Epithelial cell of esophagus (primary cell): Measurements from ENCODE around the gene ADARB2.

ENCODE experiments used
- DNase-seq: peaks from one replicate; pipeline ENCODE4 v3.0.0; 2010; ENCODE audit warnings: low read depth
- H3K4me3 ChIP-seq: 2 replicates; pipeline ENCODE4 v1.5.1; 2011; ENCODE audit warnings: mild to moderate bottlenecking, low read length, control low read depth
- TF ChIP-seq, protein P1 (sequence below): IDR thresholded peaks from 2 replicates; pipeline ENCODE4 v1.5.1; 2011; ENCODE audit warnings: low read depth, mild to moderate bottlenecking, low read length, control low read depth, inconsistent platforms; ENCODE audit not compliant: insufficient read depth; ENCODE audit errors: missing control alignments

The ADARB2 gene

DNA sequence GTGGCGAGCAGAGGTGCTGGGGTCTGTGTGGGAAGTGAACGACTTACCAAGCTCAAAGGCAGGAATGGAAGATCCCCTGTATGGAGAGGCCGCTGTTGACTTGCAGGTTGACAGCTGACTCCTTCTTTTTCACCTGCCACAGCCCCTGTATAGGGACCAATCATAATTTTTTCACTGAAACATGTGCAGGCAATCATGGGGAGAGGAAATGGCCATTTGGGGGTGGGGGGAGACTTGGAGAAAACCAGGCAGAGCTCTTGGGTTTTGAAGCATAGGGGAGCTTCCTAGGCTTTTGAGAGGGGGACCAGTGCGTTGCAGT is 579.8 kb downstream of the ADARB2 start:
- TF ChIP-seq, protein P1, sequence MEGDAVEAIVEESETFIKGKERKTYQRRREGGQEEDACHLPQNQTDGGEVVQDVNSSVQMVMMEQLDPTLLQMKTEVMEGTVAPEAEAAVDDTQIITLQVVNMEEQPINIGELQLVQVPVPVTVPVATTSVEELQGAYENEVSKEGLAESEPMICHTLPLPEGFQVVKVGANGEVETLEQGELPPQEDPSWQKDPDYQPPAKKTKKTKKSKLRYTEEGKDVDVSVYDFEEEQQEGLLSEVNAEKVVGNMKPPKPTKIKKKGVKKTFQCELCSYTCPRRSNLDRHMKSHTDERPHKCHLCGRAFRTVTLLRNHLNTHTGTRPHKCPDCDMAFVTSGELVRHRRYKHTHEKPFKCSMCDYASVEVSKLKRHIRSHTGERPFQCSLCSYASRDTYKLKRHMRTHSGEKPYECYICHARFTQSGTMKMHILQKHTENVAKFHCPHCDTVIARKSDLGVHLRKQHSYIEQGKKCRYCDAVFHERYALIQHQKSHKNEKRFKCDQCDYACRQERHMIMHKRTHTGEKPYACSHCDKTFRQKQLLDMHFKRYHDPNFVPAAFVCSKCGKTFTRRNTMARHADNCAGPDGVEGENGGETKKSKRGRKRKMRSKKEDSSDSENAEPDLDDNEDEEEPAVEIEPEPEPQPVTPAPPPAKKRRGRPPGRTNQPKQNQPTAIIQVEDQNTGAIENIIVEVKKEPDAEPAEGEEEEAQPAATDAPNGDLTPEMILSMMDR, result no peak
- DNase-seq, result no peak
- no peak overlapping the region for H3K4me3 ChIP-seq

DNA sequence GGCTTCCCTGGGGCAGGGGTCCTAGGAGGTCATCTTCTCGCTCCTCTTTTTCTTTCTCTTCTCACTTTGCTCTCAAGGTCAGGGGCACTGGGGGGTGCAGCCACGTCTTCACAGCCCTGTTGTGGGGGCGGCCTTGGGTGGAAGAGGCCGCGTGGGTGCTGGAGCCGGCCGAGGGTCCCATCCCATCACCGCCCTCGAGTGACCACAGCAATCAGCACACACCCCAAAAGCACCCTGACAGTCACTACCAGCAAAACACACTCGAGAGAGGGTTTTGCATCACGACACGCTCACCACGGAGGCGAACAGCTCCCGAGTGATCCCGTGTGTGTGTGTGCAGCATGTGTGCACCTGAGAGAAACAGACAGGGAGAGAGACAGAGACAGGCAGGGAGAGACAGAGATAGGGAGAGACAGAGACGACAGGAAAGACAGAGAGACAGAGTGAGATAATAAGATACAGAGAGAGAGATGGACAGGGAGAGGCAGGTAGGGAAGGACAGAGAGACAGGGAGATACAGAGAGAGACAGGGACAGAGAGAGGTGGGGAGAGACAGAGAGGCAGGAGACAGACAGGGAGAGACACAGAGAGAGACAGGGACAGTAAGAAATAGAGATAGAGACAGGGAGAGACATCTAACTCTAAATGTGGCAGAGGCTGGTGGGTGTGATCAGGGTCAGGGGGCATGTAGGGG is 580.3 kb downstream of the ADARB2 start:
- no peak overlapping the region for H3K4me3 ChIP-seq
- DNase-seq, result no peak
- TF ChIP-seq, protein P1, result no peak

DNA sequence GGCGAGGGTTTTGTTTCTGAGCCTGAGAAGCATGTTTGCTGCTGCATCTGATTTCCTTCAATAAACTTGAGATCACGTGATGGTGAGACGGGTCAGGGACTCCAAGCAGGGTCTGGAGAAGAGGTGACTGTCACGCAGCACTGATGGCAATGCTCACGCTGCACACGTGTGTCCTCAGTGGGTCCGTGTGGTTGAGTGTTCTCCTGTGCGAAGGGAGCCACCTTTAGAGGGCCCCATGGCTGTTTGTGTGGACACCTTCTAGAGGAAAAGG is 580.8 kb downstream of the ADARB2 start:
- no peak for DNase-seq
- TF ChIP-seq, protein P1, result no peak
- H3K4me3 ChIP-seq, result no peak overlapping the region

DNA sequence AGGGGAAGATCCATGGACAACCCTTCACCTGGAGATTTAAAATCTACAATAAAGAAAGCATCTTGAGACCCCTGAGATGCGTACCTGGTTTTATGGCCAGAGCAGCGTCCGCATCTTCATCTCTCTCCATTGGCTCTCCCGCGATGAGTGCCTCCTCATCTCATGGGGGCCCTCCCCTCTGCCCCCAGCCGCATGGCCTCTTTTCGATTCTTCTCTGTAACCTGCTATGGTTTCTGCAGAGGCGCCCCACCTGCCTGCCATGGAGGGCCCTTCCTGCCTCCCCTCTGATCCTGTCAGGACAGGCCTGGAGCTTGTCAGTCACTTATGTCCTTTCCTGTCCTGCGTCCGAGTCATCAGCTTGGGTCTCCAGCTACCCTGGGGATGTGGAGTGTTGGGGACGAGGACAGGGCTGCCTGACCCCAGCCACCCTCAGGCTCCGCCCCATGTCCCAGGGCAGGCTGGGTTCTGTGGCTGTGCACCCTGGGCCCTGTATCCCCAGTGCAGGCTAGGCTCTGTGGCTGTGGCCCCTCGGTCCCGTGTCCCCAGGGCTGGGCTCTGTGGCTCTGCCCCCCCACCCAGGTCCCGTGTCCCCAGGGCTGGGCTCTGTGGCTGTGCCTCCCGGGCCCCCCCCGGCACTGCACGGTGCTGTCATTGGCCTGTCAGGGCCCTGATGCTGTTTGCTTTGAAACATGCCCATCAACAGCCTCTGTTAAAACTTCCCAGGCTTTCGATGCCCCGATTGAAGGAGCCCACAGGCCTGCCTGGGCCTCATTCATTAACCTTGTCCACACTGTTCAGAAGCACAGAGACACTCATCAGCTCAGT is 581.3 kb downstream of the ADARB2 start:
- no peak for DNase-seq
- no peak overlapping the region for H3K4me3 ChIP-seq
- TF ChIP-seq, protein P1, result no peak

DNA sequence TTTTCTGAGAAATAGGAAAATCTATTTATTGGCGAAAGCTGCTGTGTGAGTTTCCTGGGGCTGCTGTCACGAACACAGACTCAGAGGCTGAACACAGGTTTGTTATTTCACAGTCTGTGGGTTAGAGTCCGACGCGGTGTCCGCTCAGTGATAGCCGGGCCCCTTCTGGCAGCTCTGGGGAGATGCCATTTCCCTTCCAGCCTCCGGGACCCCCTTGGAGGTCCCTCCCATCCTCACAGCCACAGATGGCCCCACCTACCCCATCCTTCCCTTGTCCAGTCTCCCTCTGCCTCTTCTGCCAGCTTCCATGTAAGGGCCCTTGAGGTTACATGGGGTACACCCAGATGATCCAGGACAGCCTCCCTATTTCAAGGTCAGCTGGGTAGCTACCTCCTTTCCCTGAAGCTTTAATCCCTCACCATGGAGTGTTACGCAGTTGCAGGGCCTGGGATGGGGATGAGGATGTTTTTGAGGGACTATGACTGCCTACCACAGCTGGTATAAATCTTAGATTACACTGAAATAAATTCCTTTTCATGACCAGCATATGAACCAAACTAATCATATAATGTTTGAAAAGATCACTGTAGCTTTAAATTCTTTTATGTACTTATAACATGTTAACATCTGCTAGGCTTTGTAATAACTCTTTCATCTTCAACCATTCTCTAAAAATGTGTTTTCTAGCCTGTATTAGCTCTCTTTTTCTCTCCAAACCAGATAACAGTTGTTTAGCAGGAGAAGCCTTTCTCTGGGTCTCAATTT is 582.6 kb downstream of the ADARB2 start:
- TF ChIP-seq, protein P1, result no peak
- H3K4me3 ChIP-seq, result no peak overlapping the region
- DNase-seq, result no peak

DNA sequence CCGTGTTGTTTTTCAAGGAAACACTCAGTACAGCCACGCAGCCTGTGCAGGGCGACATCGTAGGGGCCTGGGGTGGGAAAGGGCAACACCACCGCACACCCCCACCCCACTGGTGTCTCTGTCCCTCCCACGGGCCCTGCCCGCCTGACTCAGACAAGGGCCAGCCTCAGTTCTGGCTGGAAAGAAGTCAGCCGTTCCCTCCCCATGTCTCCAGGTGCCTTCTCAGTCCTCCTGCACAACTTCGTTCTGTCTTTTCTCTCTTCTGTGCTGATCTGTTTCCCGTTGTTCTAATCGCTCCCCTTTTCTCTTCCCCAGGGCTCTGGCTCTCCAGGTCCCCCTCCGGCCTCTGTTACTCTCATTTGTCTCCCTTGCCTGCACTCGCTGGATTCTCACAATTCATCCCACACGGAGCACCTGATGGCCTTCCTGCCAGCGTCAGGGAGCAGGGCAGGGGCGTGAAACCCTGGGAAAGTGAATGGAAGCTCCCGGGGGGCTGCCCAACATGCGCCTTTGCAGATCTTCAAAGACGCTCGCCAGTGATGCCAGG is 583.4 kb downstream of the ADARB2 start:
- TF ChIP-seq, protein P1, result no peak
- DNase-seq, result no peak
- no peak overlapping the region for H3K4me3 ChIP-seq
